HG02943 (cell line): Measurements from ENCODE around the gene TEAD4.

Experiments used
- ATAC-seq: cut with Tn5 transposase; IDR thresholded peaks from one replicate; pipeline ENCODE4 v1.9.1; 2021; ENCODE audit warnings: mild to moderate bottlenecking, low read depth, moderate library complexity; ENCODE audit not compliant: unreplicated experiment

TEAD4 gene

DNA sequence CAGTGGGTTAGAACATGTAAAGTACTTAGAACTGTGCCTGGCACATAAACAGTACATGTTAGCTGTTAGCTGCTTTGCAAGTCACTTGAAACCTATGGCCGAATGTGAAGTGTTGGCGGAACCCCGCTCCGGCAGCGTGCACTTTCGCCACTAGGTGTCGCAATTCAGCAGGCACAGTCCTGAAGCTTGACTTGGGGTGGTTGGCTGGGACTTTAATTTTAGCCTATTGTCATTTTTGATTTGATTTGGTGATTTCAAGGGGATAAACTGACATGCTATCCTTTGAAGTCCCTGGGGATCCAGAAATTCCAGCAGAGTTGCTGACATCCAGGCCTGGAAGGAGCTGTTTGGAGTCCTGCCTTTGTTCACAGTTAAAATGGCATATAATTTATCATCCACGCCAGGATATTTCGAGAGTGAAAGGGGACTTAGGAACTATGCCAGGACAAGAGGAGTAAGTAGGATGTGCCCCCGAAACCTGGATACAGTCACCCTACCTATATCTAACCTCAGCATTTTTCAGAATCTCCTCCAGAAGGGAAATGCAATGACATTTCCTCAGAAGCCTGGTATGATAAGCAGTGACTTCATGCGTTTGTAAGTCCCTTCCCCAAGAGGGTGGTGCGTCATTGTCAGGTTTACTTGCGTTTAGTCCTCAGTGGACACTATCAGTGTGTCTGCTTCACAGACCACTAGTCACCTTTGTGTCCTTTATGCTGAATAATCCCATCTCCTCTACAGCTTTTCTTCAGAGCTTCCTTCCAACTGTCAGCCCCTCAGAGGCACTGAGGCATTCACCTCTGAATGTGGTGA, 114.4 kb downstream of the TEAD4 start:
- no peak for ATAC-seq

DNA sequence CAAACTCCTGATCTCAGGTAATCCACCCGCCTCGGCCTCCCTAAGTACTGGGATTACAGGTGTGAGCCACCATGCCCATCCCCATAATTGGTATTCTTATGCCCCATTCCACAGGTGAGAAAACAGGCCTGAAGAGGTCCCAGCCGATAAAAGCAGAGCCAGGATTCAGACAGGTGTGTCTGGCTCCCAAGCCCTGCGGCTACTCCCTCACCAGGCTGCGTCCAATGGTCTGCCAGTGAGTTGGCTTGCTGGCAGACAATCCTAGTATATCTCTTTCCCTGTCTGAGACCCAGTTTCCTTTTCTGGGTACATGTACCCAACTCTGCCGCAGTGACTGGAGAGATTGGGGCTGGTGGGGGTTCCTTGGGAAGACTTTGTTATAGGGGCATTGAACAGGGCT, 116.1 kb downstream of the TEAD4 start:
- no peak for ATAC-seq

GRCh38 chr12:3076730-3077571, 117.8 kb downstream of the TEAD4 start, which contains the start of gene TSPAN9:
TSPAN9 (plus strand) TSS chr12:3077379; CDS start chr12:3201194, 123,815 bp downstream.
- no peak for ATAC-seq

DNA sequence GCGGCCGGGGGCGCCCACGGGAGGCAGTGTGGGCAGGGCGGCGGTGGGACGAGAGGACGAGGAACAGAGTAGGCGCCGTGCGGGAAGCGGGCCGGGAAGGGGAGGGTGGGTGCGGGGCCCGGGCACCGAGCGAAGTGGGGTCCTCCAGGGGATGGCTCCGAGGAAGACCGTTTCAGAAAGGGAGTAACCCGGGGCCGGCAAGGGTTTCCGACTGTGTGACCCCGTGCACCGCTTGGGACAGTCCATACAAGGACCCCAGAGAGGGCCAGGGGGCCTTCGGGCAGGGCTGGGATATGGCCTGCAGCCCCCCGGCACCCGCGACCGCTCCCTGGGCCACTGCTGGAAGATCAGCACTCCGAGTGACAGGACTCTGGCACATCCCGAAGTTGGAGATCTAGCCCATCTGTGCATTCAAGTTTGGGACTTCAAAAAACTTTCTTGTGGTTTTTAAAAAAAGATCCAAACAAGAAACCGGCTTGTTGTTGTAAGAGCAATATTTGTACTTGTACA, 118.4 kb downstream of the TEAD4 start:
- ATAC-seq, result no peak

DNA sequence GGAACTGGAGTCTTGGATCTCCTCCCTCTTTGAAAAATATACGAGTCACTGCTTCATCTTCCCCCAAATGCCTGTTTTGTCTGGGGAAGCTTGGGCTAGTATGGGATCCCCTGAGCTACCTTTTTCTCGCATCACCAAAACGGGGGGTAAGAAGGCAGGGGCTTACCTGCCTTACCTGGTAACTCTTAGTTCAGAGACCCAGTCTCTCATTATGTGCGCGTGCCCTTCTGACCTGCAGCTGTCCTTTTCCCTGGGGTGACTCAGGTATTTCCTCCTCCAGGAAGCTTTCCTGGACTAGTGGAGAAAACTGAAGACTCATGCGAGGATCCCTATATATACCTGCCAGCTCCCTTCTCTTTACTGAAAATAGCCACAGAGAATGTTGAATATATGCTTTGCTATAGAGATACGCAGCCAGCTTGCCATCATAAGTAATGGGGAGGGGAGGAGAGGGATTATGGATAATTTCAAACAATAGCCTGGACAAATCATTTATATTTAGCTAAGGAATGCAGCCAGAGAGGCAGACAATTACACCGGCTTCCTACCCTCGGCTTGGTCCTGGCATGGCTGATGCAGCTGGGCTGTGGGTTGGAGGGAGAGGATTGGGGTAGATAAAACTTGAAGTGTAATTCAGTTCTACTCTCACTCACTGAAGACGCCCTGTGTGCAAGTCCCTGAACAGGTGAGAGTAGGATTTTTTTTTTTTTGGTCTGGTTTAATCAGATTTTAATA, 119.1 kb downstream of the TEAD4 start:
- ATAC-seq, result no peak

- no peak for ATAC-seq
Observed at GRCh38 chr12:3081091-3081490, 121.9 kb downstream of the TEAD4 start.

DNA sequence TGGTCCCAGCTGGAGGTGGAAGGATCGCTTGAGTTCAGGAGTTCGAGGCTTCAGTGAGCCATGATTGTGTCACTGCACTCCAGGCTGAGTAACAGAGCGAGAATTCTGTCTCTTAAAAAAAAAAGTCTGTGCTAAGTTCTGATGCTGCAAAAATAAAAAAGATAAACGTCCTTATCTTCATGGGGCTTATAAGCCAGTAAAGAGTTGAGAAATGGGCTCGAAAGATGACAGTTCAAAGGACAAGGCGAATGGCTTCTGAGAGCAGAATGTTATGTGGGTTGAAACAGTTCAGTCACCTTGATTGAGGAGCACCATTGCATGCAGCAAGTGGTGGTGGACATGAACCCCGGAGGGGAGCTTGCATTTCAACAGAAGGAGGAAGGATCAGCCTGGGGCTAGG, 122.7 kb downstream of the TEAD4 start:
- no peak for ATAC-seq

DNA sequence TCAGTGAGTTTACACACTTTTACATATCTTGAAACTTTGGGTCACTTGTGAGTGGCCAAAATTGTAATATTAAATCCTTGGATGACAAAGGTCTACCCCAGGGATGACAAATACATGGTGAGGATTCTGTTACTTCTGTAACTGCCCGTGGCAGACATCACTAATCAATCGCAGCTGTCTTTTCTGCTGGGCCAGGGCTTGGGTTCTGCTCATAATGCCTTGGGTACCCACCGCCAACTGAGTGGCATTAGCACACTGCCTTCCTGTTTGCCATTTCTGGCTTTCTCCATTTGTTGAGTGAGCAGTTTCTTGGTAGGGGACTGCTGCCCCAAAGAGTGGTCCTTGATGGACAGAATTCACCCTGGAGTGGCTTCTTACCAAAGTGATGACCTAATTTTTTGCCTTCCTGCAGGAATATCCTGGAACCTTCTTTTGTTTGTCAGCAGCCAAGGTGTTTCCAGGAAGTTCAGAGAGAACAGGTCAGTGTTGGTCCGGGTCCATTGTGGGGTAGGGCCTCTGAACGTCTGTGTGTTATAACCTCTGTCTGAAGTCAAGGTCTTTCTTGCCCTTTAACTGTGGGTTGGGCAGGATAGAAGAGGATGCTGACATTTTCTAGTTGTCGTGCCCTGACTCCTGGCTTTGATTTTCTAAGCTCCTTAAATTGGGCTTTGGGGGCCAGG, 124.2 kb downstream of the TEAD4 start:
- ATAC-seq, result no peak

GRCh38 chr12:3083921-3084347, 124.7 kb downstream of the TEAD4 start:
- no peak for ATAC-seq

DNA sequence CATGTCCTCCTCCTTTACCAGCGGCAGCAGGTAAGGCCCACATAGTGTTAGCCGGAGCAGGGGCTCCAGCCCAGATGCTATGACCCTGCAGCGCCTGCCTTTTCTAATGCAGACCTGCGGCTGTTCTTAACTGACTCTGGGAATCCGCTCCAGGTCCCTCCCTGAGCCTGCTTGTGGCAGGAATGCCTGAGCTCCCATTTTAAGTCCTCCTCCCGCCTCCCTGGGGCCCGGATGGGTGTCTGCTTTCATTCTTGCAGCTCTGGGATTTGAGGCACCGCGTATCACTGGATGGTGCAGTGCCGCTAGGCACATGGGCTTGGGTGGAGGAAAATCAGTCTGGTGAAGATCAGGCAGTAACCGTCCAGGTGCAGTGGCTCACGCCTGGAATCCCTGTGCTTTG, 125.5 kb downstream of the TEAD4 start:
- no peak for ATAC-seq

GRCh38 chr12:3085341-3086139, 126.3 kb downstream of the TEAD4 start:
- no peak for ATAC-seq

- ATAC-seq, result no peak
Observed at GRCh38 chr12:3086211-3086610, 127.0 kb downstream of the TEAD4 start.

DNA sequence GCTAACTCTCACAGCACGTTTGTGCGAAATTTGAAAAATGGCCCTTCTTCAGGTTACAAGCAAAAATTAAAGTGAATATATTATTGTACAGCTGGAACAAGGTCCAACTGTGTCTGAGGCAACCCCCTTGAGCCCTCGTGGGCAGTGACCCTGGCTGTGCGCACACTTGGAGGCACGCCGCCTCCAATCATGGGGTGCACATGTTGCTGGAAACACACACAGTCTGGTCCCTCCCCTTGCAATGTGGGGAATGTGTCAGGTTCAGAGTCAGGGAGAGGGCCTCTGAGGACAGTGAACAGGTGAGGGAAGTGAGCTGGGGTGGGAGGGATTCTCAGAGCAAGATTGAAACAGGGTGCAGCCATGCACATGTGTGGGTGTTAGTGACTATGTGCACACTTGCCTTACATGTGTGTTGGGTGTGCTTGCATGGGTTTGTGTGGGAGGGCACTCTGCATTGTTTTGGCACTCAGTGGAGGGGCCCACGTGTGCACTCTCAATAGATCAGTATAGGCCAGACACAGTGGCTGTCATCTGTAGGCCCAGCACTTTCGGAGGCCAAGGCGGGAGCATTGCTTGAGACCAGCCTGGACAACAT, 127.6 kb downstream of the TEAD4 start:
- ATAC-seq, result no peak

DNA sequence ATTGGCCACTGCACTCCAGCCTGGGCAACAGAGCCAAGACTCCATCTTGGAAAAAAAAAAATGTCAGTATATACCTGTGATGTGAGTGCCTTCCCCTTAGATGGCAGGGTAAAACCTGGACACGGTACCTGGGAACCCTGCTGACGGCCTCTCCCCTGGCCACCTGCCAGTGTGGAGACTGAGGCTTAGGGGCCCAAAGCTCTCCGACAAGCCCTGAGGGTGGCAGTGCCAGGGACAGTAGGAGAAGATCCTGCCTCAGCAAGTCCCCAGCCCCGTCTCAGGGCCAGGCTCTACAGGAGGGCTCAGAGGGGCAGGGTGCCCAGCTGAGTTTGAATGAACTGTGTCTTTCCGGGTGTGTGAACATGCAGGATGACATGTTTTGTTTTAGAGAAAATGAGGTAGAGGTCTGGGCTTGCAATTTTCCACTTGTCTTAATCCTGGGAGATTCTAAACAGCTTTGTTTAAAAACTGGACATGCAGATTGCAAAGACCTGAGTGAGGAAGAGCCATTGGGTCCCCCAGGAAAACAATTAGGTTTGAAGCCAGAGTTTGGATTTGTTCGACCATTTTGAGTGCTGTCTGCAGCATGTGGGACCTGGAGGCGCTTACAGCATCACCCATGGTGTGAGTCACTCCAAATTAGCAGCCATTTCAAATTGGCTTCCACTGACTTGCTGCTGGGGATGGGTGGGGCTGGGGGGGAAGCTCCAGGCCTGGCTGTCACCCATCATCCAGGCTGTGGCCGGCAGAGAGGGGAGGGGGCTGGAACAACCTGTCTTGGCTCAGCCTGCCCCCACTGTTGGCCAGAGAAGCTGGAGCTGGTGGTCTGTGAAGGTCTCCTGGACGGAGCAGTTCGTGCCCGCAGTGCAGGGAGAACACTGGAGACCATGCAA, 128.8 kb downstream of the TEAD4 start:
- ATAC-seq, result no peak

GRCh38 chr12:3089588-3089987, 130.4 kb downstream of the TEAD4 start:
- no peak for ATAC-seq
